Measurements from ENCODE around the gene RSL24D1. TPM values are rescaled to one million over a fixed set of nuclear protein-coding genes. Genes with fewer than 3 reads are reported as not detected.

The RSL24D1 gene
- total RNA-seq: 47.9 and 60.5 TPM in 2 replicates

DNA sequence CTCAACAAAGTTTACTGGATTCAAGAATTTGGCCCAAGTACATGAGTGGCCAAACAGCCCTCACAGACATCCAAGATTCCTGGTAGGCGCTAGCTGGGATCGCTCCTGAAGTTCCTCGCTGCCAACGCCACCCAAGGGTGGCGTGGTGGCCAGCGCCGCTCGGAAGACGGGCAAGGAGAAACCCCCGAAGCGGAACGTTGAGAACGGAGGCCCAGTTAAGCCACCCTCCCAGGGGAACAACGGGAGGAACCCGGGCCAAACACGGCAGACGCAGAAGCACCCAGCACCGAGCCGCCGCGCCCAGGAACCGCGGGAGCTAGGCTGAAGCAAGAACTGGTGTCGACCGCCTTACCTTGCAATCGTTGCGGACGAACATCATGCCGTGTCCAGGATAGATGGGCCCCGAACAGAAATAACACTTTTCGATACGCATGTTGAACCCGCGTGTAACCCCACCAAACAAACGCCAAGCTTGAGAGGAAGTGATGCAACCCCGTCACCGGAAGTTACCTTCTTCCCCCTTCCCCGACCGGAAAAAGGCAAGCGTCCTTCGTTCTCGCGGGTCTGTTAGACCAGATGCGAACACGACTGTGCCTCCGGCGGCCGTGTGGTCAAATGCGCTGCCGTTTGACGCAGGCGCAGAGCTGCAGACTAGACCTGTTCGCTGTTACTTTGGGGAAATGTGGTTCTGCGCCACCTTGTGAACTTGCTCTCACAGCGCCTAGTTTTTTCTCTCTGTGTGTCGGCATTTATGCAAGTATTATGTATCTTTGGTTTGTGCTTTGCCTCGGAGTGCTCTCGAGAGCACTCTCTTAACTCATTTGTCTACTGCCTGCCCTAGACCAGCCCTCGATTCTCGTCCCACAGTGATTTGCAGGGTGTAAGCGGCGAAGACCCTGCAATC, at the start of gene RSL24D1:
Gene RSL24D1, minus strand, starts transcription at position 484 of the 904 bp plus-strand sequence. Its CDS starts 51 bp downstream, at position 433.

Other genes with a start within 250 kb of the RSL24D1 start
- gene RAB27A, start 92.9 kb upstream of the RSL24D1 start, total RNA-seq: 9.1 and 14.3 TPM in 2 replicates
- gene PIGBOS1, start 122.2 kb upstream of the RSL24D1 start, total RNA-seq: 4.9 and 5.3 TPM in 2 replicates
- 7.9 and 12.6 TPM in 2 replicates for gene PIGB, start 122.3 kb upstream of the RSL24D1 start, total RNA-seq
- gene CCPG1, start 211.4 kb upstream of the RSL24D1 start, total RNA-seq: 181 and 236 TPM in 2 replicates
- 1.7 and 3.1 TPM in 2 replicates for gene PIERCE2, start 211.6 kb upstream of the RSL24D1 start, total RNA-seq